Tibial nerve (tissue), 4 donors: ENCODE data around the gene LRRC46. TPM values are rescaled to one million over a fixed set of nuclear protein-coding genes. Genes with fewer than 3 reads are reported as not detected.

ENCODE experiments used
- DNase-seq, 2 donors: peaks; one replicate each; pipeline ENCODE4 v3.0.0-alpha.2; 2019; ENCODE audit warnings: low spot score in 2 of 2
- H3K27ac ChIP-seq, 4 donors: fragments of 200-600 bp; sonication (generic) in 3 of 4; one replicate each; pipeline ENCODE4 v1.5.1; 2017 to 2019; ENCODE audit warnings: mild to moderate bottlenecking in 1 of 4
- H3K27me3 ChIP-seq, 2 donors: fragments of 200-600 bp; sonication (generic) in 1 of 2; one replicate each; pipeline versions ENCODE4 v1.5.1 to v1.6.0; 2017 to 2019
- H3K36me3 ChIP-seq, 3 donors: fragments of 200-600 bp; sonication (generic); one replicate each; pipeline ENCODE4 v1.5.1; 2018 to 2019
- H3K4me1 ChIP-seq, 4 donors: fragments of 200-600 bp; sonication (generic) in 3 of 4; one replicate each; pipeline ENCODE4 v1.5.1; 2017 to 2019
- H3K4me3 ChIP-seq, 4 donors: fragments of 200-600 bp; sonication (generic) in 3 of 4; one replicate each; pipeline ENCODE4 v1.5.1; 2017 to 2019; ENCODE audit warnings: mild to moderate bottlenecking in 1 of 4, moderate library complexity in 1 of 4
- H3K9me3 ChIP-seq, 4 donors: fragments of 200-600 bp; sonication (generic) in 3 of 4; one replicate each; pipeline ENCODE4 v1.5.1; 2017 to 2019
- CTCF ChIP-seq, 5 experiments: fragments of 200-600 bp in 3 of 5; fragments of 450-650 bp in 2 of 5; sonication (generic) in 3 of 5; IDR thresholded peaks; one replicate each; pipeline ENCODE4 v1.5.1; 2016 to 2019; ENCODE audit warnings: antibody characterized with exemption in 5 of 5, mild to moderate bottlenecking in 3 of 5, moderate library complexity in 2 of 5
- EP300 ChIP-seq, 2 donors: sonication (generic); formaldehyde crosslinking; IDR thresholded peaks; one replicate each; pipeline ENCODE4 v1.6.1; 2017; ENCODE audit warnings: antibody characterized with exemption in 2 of 2, mild to moderate bottlenecking in 1 of 2
- POLR2A ChIP-seq, 2 donors: fragments of 450-650 bp; IDR thresholded peaks; one replicate each; pipeline ENCODE4 v1.6.1; 2017; ENCODE audit warnings: antibody characterized with exemption in 2 of 2, mild to moderate bottlenecking in 2 of 2, moderate library complexity in 2 of 2
- WGBS, 2 donors: methylation state at CpG; one replicate each; pipeline ENCODE4 v1.1.5; 2018; 5-methylcytosine and 5-hydroxymethylcytosine counted together
- total RNA-seq, 4 donors: library from RNA; depleted of rRNA; stranded (reverse); fragments of >200 nt; gene quantifications; one replicate each; pipeline ENCODE4 v1.1.0, GENCODE V29; 2016

Gene LRRC46
- total RNA-seq, 4 donors from 2014 or later = 0.60 TPM; not detected in 3

GRCh38 chr17:47818002-47818695 lies 13.3 kb upstream of the LRRC46 start:
- no peak overlapping the region for H3K4me3 ChIP-seq
- no peaks in the 10 kb centered on the region for H3K9me3 ChIP-seq
- no peak for TF ChIP-seq EP300 (IDR thresholded peaks at IDR 0.05)
- no peak for TF ChIP-seq POLR2A (IDR thresholded peaks at IDR 0.05)
- TF ChIP-seq CTCF (IDR thresholded peaks at IDR 0.05) = no peak
- DNase-seq = no peak
- H3K27me3 ChIP-seq = no peaks in the 10 kb centered on the region
- H3K27ac ChIP-seq = no peak overlapping the region
- WGBS, 2 donors = 86 to 90% methylated on average over 9 to 11 of the region's 11 CpGs
- H3K4me1 ChIP-seq = peaks cover 0 to 29% (median 11%) of the 10 kb centered on the region in 4 donors
- peaks cover 0 to 74% (median 25%) of the 10 kb centered on the region in 3 donors for H3K36me3 ChIP-seq

- Histone ChIP-seq H3K36me3 (peaks cover 0 to 74% (median 27%) of the 10 kb centered on the region in 3 donors), H3K9me3 (no peaks in the 10 kb centered on the region), H3K4me3 (no peak overlapping the region), H3K4me1 (peaks cover 0 to 29% (median 11%) of the 10 kb centered on the region in 4 donors), H3K27ac (no peak overlapping the region), H3K27me3 (no peaks in the 10 kb centered on the region)
- DNase-seq = no peak
- 58 to 71% methylated on average over 7 to 10 of the region's 10 CpGs for WGBS, 2 donors
- TF ChIP-seq CTCF (IDR thresholded peaks at IDR 0.05) (no peak), POLR2A (IDR thresholded peaks at IDR 0.05) (no peak), EP300 (IDR thresholded peaks at IDR 0.05) (no peak)
Observed at GRCh38 chr17:47819475-47819874, 12.0 kb upstream of the LRRC46 start.

GRCh38 chr17:47820033-47820789 lies 11.3 kb upstream of the LRRC46 start:
- Histone ChIP-seq H3K4me3 (no peak overlapping the region), H3K9me3 (no peaks in the 10 kb centered on the region), H3K4me1 (peaks cover 0 to 29% (median 11%) of the 10 kb centered on the region in 4 donors), H3K27me3 (no peaks in the 10 kb centered on the region), H3K27ac (peak overlapping the region in 1 of 4 donors; percentile 78), H3K36me3 (peaks cover 0 to 74% (median 31%) of the 10 kb centered on the region in 3 donors)
- no peak for TF ChIP-seq EP300 (IDR thresholded peaks at IDR 0.05)
- TF ChIP-seq POLR2A (IDR thresholded peaks at IDR 0.05) = no peak
- no peak for TF ChIP-seq CTCF (IDR thresholded peaks at IDR 0.05)
- DNase-seq = no peak
- 59 to 61% methylated on average over 12 of the region's 12 CpGs for WGBS, 2 donors

- Histone ChIP-seq H3K4me3 (peak overlapping the region; percentile 23 to 66 (median 58)), H3K4me1 (peaks cover 0 to 29% (median 11%) of the 10 kb centered on the region in 4 donors), H3K27ac (peak overlapping the region in 3 of 4 donors; percentile 60 to 78 (median 64)), H3K27me3 (no peaks in the 10 kb centered on the region), H3K36me3 (peaks cover 0 to 74% (median 34%) of the 10 kb centered on the region in 3 donors), H3K9me3 (no peaks in the 10 kb centered on the region)
- TF ChIP-seq CTCF (IDR thresholded peaks at IDR 0.05) = no peak
- no peak for TF ChIP-seq POLR2A (IDR thresholded peaks at IDR 0.05)
- no peak for TF ChIP-seq EP300 (IDR thresholded peaks at IDR 0.05)
- no peak for DNase-seq
- WGBS, 2 donors = 3 to 10% methylated on average over 4 of the region's 4 CpGs
Observed at GRCh38 chr17:47821031-47821423, 10.4 kb upstream of the LRRC46 start.
